A549 (cell line): ENCODE data around the gene OR6N1. TPM values are rescaled to one million over a fixed set of nuclear protein-coding genes. Genes with fewer than 3 reads are reported as not detected.

Experiments
- ATAC-seq, 2 experiments: fragments of 200-7000 bp in 1 of 2; fragments of >200 bp in 1 of 2; cut with Nextera tagmentation in 1 of 2; cut with Tn5 transposase in 1 of 2; 3 replicates each; pipeline versions ENCODE4 v1.8.0 to v1.9.1; 2018 to 2020; ENCODE audit warnings: mild to moderate bottlenecking in 1 of 2, moderate library complexity in 1 of 2
- CTCF ChIA-PET: fragments of 300-600 bp; sonication (Branson Sonifier 250); formaldehyde crosslinking; extraction: SDS; loops from one replicate; lab custom pipeline; 2021; ENCODE audit warnings: antibody characterized with exemption, inconsistent platforms; lab: Yijun Ruan, JAX
- POLR2A ChIA-PET: fragments of 350-600 bp; formaldehyde crosslinking; extraction: SDS; loops from one replicate; lab custom pipeline; 2021; ENCODE audit warnings: antibody characterized with exemption, inconsistent platforms; lab: Yijun Ruan, JAX
- DNase-seq, 2 experiments: peaks; one replicate each; pipeline versions ENCODE4 v3.0.0 to v3.0.0-alpha.2; 2011 to 2016; ENCODE audit warnings: low read depth in 1 of 2, low spot score in 1 of 2
- FAIRE-seq: peaks from 2 replicates; lab custom pipeline; 2011; peaks lifted over from hg19 to GRCh38; lab: Jason Lieb, UNC
- H3K27ac ChIP-seq, 2 experiments: fragments of >200 bp; sonication (Bioruptor Twin); formaldehyde crosslinking; 3 replicates each; pipeline ENCODE4 v1.5.1; 2016 to 2017
- H3K4me1 ChIP-seq: fragments of >200 bp; sonication (Bioruptor Twin); formaldehyde crosslinking; 3 replicates; pipeline ENCODE4 v1.6.1; 2016
- H3K4me2 ChIP-seq: fragments of >200 bp; sonication (Bioruptor Twin); formaldehyde crosslinking; 3 replicates; pipeline ENCODE4 v1.6.1; 2016
- H3K4me3 ChIP-seq: fragments of >200 bp; sonication (Bioruptor Twin); formaldehyde crosslinking; 3 replicates; pipeline ENCODE4 v1.5.1; 2016
- H3K9me3 ChIP-seq: fragments of >200 bp; sonication (Bioruptor Twin); formaldehyde crosslinking; 3 replicates; pipeline ENCODE4 v1.6.1; 2016
- BHLHE40 ChIP-seq: IDR thresholded peaks from 2 replicates; pipeline ENCODE4 v1.6.1; 2012; ENCODE audit warnings: low read depth, low read length, inconsistent platforms
- CEBPB ChIP-seq, 2 experiments: fragments of >200 bp in 1 of 2; sonication (Bioruptor Twin) in 1 of 2; formaldehyde crosslinking in 1 of 2; IDR thresholded peaks; 2 replicates each; pipeline ENCODE4 v1.6.1; 2012 to 2016
- CHD2 ChIP-seq: fragments of 150-350 bp; IDR thresholded peaks from 2 replicates; pipeline ENCODE4 v1.6.1; 2014; ENCODE audit warnings: low read length; ENCODE audit not compliant: partially characterized antibody
- CTCF ChIP-seq: fragments of >200 bp; sonication (Bioruptor Twin); formaldehyde crosslinking; IDR thresholded peaks from 3 replicates; pipeline ENCODE4 v1.5.1; 2016
- EHMT2 ChIP-seq: fragments of 200-600 bp; sonication (generic); IDR thresholded peaks from 2 replicates; pipeline ENCODE4 v1.6.1; 2016; ENCODE audit warnings: antibody characterized with exemption, low read depth, mild to moderate bottlenecking, moderate library complexity
- EP300 ChIP-seq, 2 experiments: fragments of >200 bp; sonication (Bioruptor Twin); formaldehyde crosslinking; IDR thresholded peaks; 2 replicates in 1 of 2; 3 replicates in 1 of 2; pipeline ENCODE4 v1.6.1; 2016 to 2017
- ESRRA ChIP-seq: fragments of 150-350 bp; IDR thresholded peaks from 2 replicates; pipeline ENCODE4 v1.6.1; 2014; ENCODE audit warnings: mild to moderate bottlenecking, low read length, borderline replicate concordance
- FOSB ChIP-seq: fragments of 250-450 bp; sonication (Bioruptor Pico); IDR thresholded peaks from 2 replicates; pipeline ENCODE4 v1.5.0; 2020; ENCODE audit warnings: mild to moderate bottlenecking, moderate library complexity
- HEYL ChIP-seq: fragments of 250-450 bp; sonication (Bioruptor Pico); IDR thresholded peaks from 2 replicates; pipeline ENCODE4 v1.8.0; 2021; ENCODE audit warnings: mild to moderate bottlenecking, moderate library complexity
- HOXB5 ChIP-seq: fragments of 250-450 bp; sonication (Bioruptor Pico); IDR thresholded peaks from 2 replicates; pipeline ENCODE4 v1.5.0; 2020; ENCODE audit warnings: mild to moderate bottlenecking, moderate library complexity
- KDM1A ChIP-seq: fragments of 200-600 bp; sonication (generic); IDR thresholded peaks from 2 replicates; pipeline ENCODE4 v1.6.1; 2016; ENCODE audit warnings: low read depth, mild to moderate bottlenecking
- MAFK ChIP-seq: fragments of 450-650 bp; IDR thresholded peaks from 2 replicates; pipeline ENCODE4 v1.6.1; 2014; ENCODE audit not compliant: partially characterized antibody
- MAZ ChIP-seq: fragments of 150-350 bp; IDR thresholded peaks from 2 replicates; pipeline ENCODE4 v1.6.1; 2014; ENCODE audit warnings: antibody characterized with exemption, low read depth, low read length, borderline replicate concordance
- RARB ChIP-seq: fragments of 250-450 bp; sonication (Bioruptor Pico); IDR thresholded peaks from 2 replicates; pipeline ENCODE4 v1.8.0; 2021; ENCODE audit warnings: mild to moderate bottlenecking, moderate library complexity
- RCOR1 ChIP-seq: fragments of 150-350 bp; IDR thresholded peaks from 2 replicates; pipeline ENCODE4 v1.6.1; 2014; ENCODE audit warnings: antibody characterized with exemption, low read length, low read depth
- REST ChIP-seq: fragments of 200-600 bp; sonication (generic); IDR thresholded peaks from 2 replicates; pipeline ENCODE4 v1.6.1; 2016; ENCODE audit warnings: antibody characterized with exemption, mild to moderate bottlenecking, moderate library complexity
- SMC3 ChIP-seq: fragments of >200 bp; sonication (Bioruptor Twin); formaldehyde crosslinking; IDR thresholded peaks from 3 replicates; pipeline ENCODE4 v1.6.1; 2018; ENCODE audit warnings: inconsistent platforms
- SREBF2 ChIP-seq: fragments of 450-650 bp; IDR thresholded peaks from 2 replicates; pipeline ENCODE4 v1.6.1; 2014; ENCODE audit warnings: mild to moderate bottlenecking, moderate library complexity
- WGBS: methylation state at CpG from one replicate; pipeline ENCODE4 v1.1.6; 2017; ENCODE audit errors: missing lambda C conversion rate; 5-methylcytosine and 5-hydroxymethylcytosine counted together
- polyA plus RNA-seq, 4 experiments: library from polyadenylated mRNA; depleted of rRNA in 3 of 4; stranded (reverse); fragments of >200 nt; fragmentation: RNase III in 1 of 4; extraction: RNeasy Plus Mini Kit Qiagen cat#74134 plus additional on column Dnase treatment in 1 of 4; gene quantifications; 2 replicates in 3 of 4; 3 replicates in 1 of 4; pipeline ENCODE4 v1.2.3, GENCODE V29; 2011 to 2017
- TF ChIP-seq, protein P1 (sequence below): fragments of 150-350 bp; IDR thresholded peaks from 2 replicates; pipeline ENCODE4 v1.6.1; 2014; ENCODE audit warnings: low read depth, mild to moderate bottlenecking, low read length

Gene OR6N1
- polyA plus RNA-seq, 2 of the 4 experiments (the other 2 are of a cell fraction) = not detected

DNA sequence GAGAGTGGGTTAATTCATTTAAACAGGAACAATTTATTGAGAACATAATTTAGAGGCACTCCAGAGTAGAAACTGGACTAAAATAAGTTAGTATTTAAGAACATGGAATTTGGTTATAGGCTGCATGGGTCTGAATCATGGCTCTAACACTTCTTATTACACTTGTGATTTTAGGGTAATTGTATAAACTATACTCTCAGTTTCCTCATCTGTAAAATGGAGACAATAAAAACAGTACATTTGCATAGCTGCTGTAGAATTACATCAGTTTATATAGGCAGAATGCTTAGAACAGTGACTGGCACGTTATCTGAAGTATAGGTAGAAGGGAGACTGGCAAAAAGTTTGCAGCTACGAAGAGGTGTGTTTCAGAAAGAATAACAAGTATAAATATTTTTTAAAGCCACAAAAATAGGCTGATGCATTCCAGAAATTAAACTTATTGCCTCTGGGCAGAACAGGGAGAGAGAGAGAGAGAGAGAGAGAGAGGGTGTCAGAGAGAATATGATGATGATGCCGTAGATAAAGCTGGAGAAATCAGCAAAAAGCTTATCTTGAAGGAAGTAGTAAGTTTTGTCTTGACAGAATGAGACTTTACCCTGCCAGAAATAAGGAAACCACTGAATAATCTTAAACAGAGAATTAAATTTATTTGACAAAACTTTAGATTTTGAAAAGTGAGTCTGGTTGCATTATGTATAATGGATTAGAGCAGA is 43.3 kb downstream of the OR6N1 start:
- no peak for FAIRE-seq
- CTCF ChIA-PET = no interaction called here

DNA sequence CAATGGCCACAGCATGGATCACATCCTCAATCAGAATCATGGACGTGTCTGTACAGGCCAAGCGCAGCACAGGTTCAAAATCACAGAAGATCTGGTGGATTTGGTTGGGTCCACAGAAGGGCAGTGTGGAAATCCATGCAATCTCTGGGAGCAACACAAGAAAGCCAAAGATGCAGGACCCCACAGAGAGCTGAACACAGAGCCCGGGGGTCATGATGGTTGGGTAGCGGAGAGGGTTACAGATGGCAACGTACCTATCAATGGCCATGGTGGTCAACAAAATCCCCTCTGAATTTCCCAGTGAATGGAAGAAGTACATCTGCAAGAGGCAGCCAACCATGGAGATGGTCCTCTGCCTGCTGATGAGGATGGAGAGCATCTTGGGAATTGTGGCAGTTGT is 47.6 kb downstream of the OR6N1 start:
- no peak overlapping the region for H3K4me3 ChIP-seq
- TF ChIP-seq EHMT2 (no peak), MAFK (no peak)
- TF ChIP-seq, all 56 proteins: peak for 0
- WGBS = 8% methylated on average over 5 of the region's 5 CpGs
- H3K4me1 ChIP-seq = no peaks in the 10 kb centered on the region
- DNase-seq (no peak), FAIRE-seq (no peak), ATAC-seq (no peak)
- no peak overlapping the region for H3K4me2 ChIP-seq
- ChIA-PET CTCF (no interaction called here), POLR2A (no interaction called here)
- H3K9me3 ChIP-seq = no peaks in the 10 kb centered on the region
- no peak overlapping the region for H3K27ac ChIP-seq

More for the DNA sequence above, 43.3 kb downstream of the OR6N1 start:
- under 1% methylated on average over 3 of the region's 3 CpGs for WGBS
- Histone ChIP-seq H3K4me2 (no peak overlapping the region), H3K4me3 (no peak overlapping the region), H3K9me3 (no peaks in the 10 kb centered on the region), H3K4me1 (no peaks in the 10 kb centered on the region), H3K27ac (no peak overlapping the region)
- DNase-seq (no peak), ATAC-seq (no peak)
- TF ChIP-seq CHD2 (no peak), FOSB (CRISPR knock-in tag) (no peak), BHLHE40 (no peak), RARB (CRISPR knock-in tag) (no peak), REST (no peak), MAZ (no peak), SREBF2 (no peak), CTCF (no peak), HEYL (CRISPR knock-in tag) (no peak), HOXB5 (CRISPR knock-in tag) (no peak), RCOR1 (no peak), ESRRA (no peak), EP300 (IDR thresholded peaks at IDR 0.05) (no peak), SMC3 (no peak), KDM1A (no peak), CEBPB (IDR thresholded peaks at IDR 0.05) (no peak)
- TF ChIP-seq, protein P1, sequence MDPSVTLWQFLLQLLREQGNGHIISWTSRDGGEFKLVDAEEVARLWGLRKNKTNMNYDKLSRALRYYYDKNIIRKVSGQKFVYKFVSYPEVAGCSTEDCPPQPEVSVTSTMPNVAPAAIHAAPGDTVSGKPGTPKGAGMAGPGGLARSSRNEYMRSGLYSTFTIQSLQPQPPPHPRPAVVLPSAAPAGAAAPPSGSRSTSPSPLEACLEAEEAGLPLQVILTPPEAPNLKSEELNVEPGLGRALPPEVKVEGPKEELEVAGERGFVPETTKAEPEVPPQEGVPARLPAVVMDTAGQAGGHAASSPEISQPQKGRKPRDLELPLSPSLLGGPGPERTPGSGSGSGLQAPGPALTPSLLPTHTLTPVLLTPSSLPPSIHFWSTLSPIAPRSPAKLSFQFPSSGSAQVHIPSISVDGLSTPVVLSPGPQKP = no peak
- POLR2A ChIA-PET = no interaction called here
